Erythroblast (primary cell): ENCODE data around the gene ADGRG3.

Source experiments
- GATA1 ChIP-seq: IDR thresholded peaks from 2 replicates; pipeline ENCODE4 v1.6.1; 2011; ENCODE audit warnings: low read depth, mild to moderate bottlenecking, control low read depth, low read length, moderate library complexity
- POLR2A ChIP-seq: IDR thresholded peaks from 2 replicates; pipeline ENCODE4 v1.6.1; 2011; ENCODE audit warnings: mild to moderate bottlenecking, low read length

- TF ChIP-seq POLR2A (no peak), GATA1 (no peak)
These were observed 16.7 kb downstream of the ADGRG3 start for GRCh38 chr16:57684626-57685358.
